ENCODE data around the gene KRTAP16-1. TPM values are rescaled to one million over a fixed set of nuclear protein-coding genes. Genes with fewer than 3 reads are reported as not detected.

Gene KRTAP16-1
- total RNA-seq, 3 donors from 2014 or later: not detected

GRCh38 chr17:41267711-41268110, 41.4 kb downstream of the KRTAP16-1 start:
- no peak for TF ChIP-seq CTCF (IDR thresholded peaks at IDR 0.05)
- Histone ChIP-seq H3K36me3 (ENCODE audit: low read depth) (no peaks in the 10 kb centered on the region), H3K4me1 (ENCODE audit: low read depth) (no peaks in the 10 kb centered on the region), H3K4me3 (no peak overlapping the region), H3K9me3 (no peaks in the 10 kb centered on the region)
- ATAC-seq (no peak), DNase-seq (no peak)
- intact Hi-C loops (cut with DNase I, micrococcal nuclease): no loop called here

GRCh38 chr17:41265078-41265477, 44.0 kb downstream of the KRTAP16-1 start, which contains the start of gene KRTAP9-6:
Gene KRTAP9-6 (plus strand): TSS chr17:41265378. CDS start chr17:41265378, 0 bp downstream.
- DNase-seq (no peak), ATAC-seq (no peak)
- H3K36me3 ChIP-seq (ENCODE audit: low read depth): no peaks in the 10 kb centered on the region
- no peaks in the 10 kb centered on the region for H3K4me1 ChIP-seq (ENCODE audit: low read depth)
- no peaks in the 10 kb centered on the region for H3K9me3 ChIP-seq
- no peak for TF ChIP-seq CTCF (IDR thresholded peaks at IDR 0.05)
- intact Hi-C loops (cut with DNase I, micrococcal nuclease): no loop called here
- H3K4me3 ChIP-seq: no peak within 1 kb of the TSS

GRCh38 chr17:41264599-41264998, 44.5 kb downstream of the KRTAP16-1 start:
- DNase-seq: no peak
- intact Hi-C loops (cut with DNase I, micrococcal nuclease): no loop called here
- TF ChIP-seq CTCF (IDR thresholded peaks at IDR 0.05): no peak
- no peaks in the 10 kb centered on the region for H3K4me1 ChIP-seq (ENCODE audit: low read depth)
- no peaks in the 10 kb centered on the region for H3K36me3 ChIP-seq (ENCODE audit: low read depth)
- H3K4me3 ChIP-seq: no peak overlapping the region
- no peaks in the 10 kb centered on the region for H3K9me3 ChIP-seq
- ATAC-seq: no peak

- Histone ChIP-seq H3K9me3 (no peaks in the 10 kb centered on the region), H3K36me3 (ENCODE audit: low read depth) (no peaks in the 10 kb centered on the region), H3K4me1 (ENCODE audit: low read depth) (no peaks in the 10 kb centered on the region), H3K4me3 (no peak overlapping the region)
- DNase-seq (no peak), ATAC-seq (no peak)
- intact Hi-C loops (cut with DNase I, micrococcal nuclease): no loop called here
- TF ChIP-seq CTCF (IDR thresholded peaks at IDR 0.05): no peak
These were observed 45.9 kb downstream of the KRTAP16-1 start for GRCh38 chr17:41263212-41263611.

GRCh38 chr17:41258406-41258805, 50.7 kb downstream of the KRTAP16-1 start:
- intact Hi-C loops (cut with DNase I, micrococcal nuclease): no loop called here
- H3K4me1 ChIP-seq (ENCODE audit: low read depth): no peaks in the 10 kb centered on the region
- no peak for TF ChIP-seq CTCF (IDR thresholded peaks at IDR 0.05)

More at GRCh38 chr17:41258406-41258805, 50.7 kb downstream of the KRTAP16-1 start:
- H3K4me3 ChIP-seq: no peak overlapping the region
- no peaks in the 10 kb centered on the region for H3K9me3 ChIP-seq
- no peak for ATAC-seq
- H3K36me3 ChIP-seq (ENCODE audit: low read depth): no peaks in the 10 kb centered on the region
- DNase-seq: no peak

Other genes starting within 250 kb of the KRTAP16-1 start
- gene KRTAP2-3, start 249.2 kb downstream of the KRTAP16-1 start, total RNA-seq: not detected
- not detected for gene KRTAP2-4, start 243.4 kb downstream of the KRTAP16-1 start, total RNA-seq
- not detected for gene KRTAP4-7, start 225.2 kb downstream of the KRTAP16-1 start, total RNA-seq
- gene KRTAP4-8, start 211.2 kb downstream of the KRTAP16-1 start, total RNA-seq: not detected
- not detected for gene KRTAP4-16, start 207.1 kb downstream of the KRTAP16-1 start, total RNA-seq
- gene KRTAP4-9, start 203.9 kb downstream of the KRTAP16-1 start, total RNA-seq: not detected
- gene KRTAP4-11, start 190.9 kb downstream of the KRTAP16-1 start, total RNA-seq: not detected
- not detected for gene KRTAP4-12, start 185.1 kb downstream of the KRTAP16-1 start, total RNA-seq
- gene KRTAP4-6, start 168.8 kb downstream of the KRTAP16-1 start, total RNA-seq: not detected
- not detected for gene KRTAP4-5, start 159.5 kb downstream of the KRTAP16-1 start, total RNA-seq
- not detected for gene KRTAP4-4, start 148.6 kb downstream of the KRTAP16-1 start, total RNA-seq
- not detected for gene KRTAP4-3, start 141.1 kb downstream of the KRTAP16-1 start, total RNA-seq
- not detected for gene KRTAP4-2, start 131.1 kb downstream of the KRTAP16-1 start, total RNA-seq
- under 1 TPM in 1 of 3 donors, not detected in 2; 0.84 TPM for gene KRTAP4-1, start 124.4 kb downstream of the KRTAP16-1 start, total RNA-seq
- gene KRTAP9-1, start 119.4 kb downstream of the KRTAP16-1 start, total RNA-seq: not detected
- gene KRTAP9-2, start 82.7 kb downstream of the KRTAP16-1 start, total RNA-seq: not detected
- not detected for gene KRTAP9-3, start 76.9 kb downstream of the KRTAP16-1 start, total RNA-seq
- gene KRTAP9-8, start 71.3 kb downstream of the KRTAP16-1 start, total RNA-seq: not detected
- not detected for gene KRTAP9-4, start 59.6 kb downstream of the KRTAP16-1 start, total RNA-seq
- gene KRTAP9-9, start 53.9 kb downstream of the KRTAP16-1 start, total RNA-seq: not detected
- not detected for gene KRTAP9-6, start 43.9 kb downstream of the KRTAP16-1 start, total RNA-seq
- gene KRTAP9-7, start 33.6 kb downstream of the KRTAP16-1 start, total RNA-seq: not detected
- gene KRTAP29-1, start 6.5 kb downstream of the KRTAP16-1 start, total RNA-seq: not detected
- gene KRTAP17-1, start 6.4 kb upstream of the KRTAP16-1 start, total RNA-seq: not detected
- gene KRT33A, start 41.5 kb upstream of the KRTAP16-1 start, total RNA-seq: not detected
- gene KRT33B, start 60.5 kb upstream of the KRTAP16-1 start, total RNA-seq: not detected
- gene KRT34, start 73.0 kb upstream of the KRTAP16-1 start, total RNA-seq: not detected
- not detected for gene KRT31, start 88.3 kb upstream of the KRTAP16-1 start, total RNA-seq
- gene KRT37, start 115.3 kb upstream of the KRTAP16-1 start, total RNA-seq: not detected
- gene KRT38, start 131.7 kb upstream of the KRTAP16-1 start, total RNA-seq: not detected
- gene KRT32, start 158.1 kb upstream of the KRTAP16-1 start, total RNA-seq: not detected
- gene KRT35, start 171.8 kb upstream of the KRTAP16-1 start, total RNA-seq: not detected
- gene KRT36, start 180.6 kb upstream of the KRTAP16-1 start, total RNA-seq: not detected
- 1 to 10 TPM in 1 of 3 donors, not detected in 2; 3.7 TPM for gene KRT13, start 196.3 kb upstream of the KRTAP16-1 start, total RNA-seq
- 10 to 100 TPM in 1 of 3 donors, 1 to 10 TPM in 2; 5.0 to 16.5 (median 5.4) TPM for gene KRT15, start 209.6 kb upstream of the KRTAP16-1 start, total RNA-seq
- gene KRT19, start 219.0 kb upstream of the KRTAP16-1 start, total RNA-seq: 1,000 to 10,000 TPM in 2 of 3 donors, 100 to 1,000 TPM in 1; 723 to 2,357 (median 1,709) TPM

Data from mucosa of descending colon (tissue), 3 donors.